DND-41 (cell line): ENCODE data around the gene CCNJL.

ENCODE experiments used
- CTCF ChIP-seq: IDR thresholded peaks from 2 replicates; pipeline ENCODE4 v1.5.1; 2012; ENCODE audit warnings: borderline replicate concordance, low read length, moderate library complexity, mild to moderate bottlenecking; ENCODE audit not compliant: poor library complexity, severe bottlenecking; ENCODE audit errors: extremely low read depth
- EZH2 ChIP-seq: IDR thresholded peaks from 3 replicates; pipeline ENCODE4 v1.6.1; 2012; ENCODE audit warnings: borderline replicate concordance, low read depth, mild to moderate bottlenecking, moderate library complexity, low read length, inconsistent platforms; ENCODE audit not compliant: severe bottlenecking

- TF ChIP-seq CTCF, result no peak
- TF ChIP-seq EZH2, result no peak
These were observed 102.4 kb downstream of the CCNJL start for GRCh38 chr5:160209917-160210316.
